NT2/D1 (cell line): ENCODE data around the gene PRSS21.

Experiments used
- SUZ12 ChIP-seq: IDR thresholded peaks from 2 replicates; pipeline ENCODE4 v1.6.1; 2011; ENCODE audit not compliant: insufficient read length, insufficient read depth; ENCODE audit errors: extremely low read depth
- YY1 ChIP-seq: IDR thresholded peaks from 2 replicates; pipeline ENCODE4 v1.6.1; 2011; ENCODE audit not compliant: insufficient read length, insufficient read depth

- TF ChIP-seq SUZ12 (no peak), YY1 (no peak)
Observed at GRCh38 chr16:2856061-2856670, 39.1 kb downstream of the PRSS21 start.
